T-helper 22 cell (primary cell): ENCODE results near the gene ATF1.
"Not testable (repeated sequence)": the region's sequence is repeated elsewhere in the genome, so short reads cannot be mapped to it uniquely, and the experiment has no call there.

Source experiments
- DNase-seq: peaks from one replicate; pipeline ENCODE4 v3.0.0-alpha.2; 2020; ENCODE audit warnings: low read depth

The ATF1 gene

DNA sequence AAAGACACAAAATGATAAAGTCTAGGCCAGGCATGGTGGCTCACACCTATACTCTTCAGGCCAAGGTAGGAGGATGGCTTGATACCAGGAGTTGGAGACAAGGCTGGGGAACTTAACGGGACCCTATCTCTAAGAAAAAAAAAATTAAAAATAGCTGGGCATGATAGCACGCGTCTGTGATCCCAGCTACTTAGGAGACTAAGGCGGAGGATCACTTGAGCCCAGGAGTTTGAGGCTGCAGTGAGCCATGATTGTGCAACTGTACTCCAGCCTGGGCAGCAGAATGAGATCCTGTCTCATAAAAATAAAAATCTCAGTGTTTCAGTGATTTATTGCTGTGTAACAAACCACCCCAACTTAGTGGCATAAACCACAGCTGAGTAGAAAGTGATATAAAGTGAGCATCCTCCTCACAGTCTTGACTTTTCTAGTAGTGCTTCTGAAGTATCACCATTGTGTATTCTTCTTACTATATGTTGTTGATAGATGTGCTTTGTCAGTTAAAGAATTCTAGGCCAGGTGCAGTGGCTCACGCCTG, 10.6 kb upstream of the ATF1 start:
- DNase-seq, result no peak

DNA sequence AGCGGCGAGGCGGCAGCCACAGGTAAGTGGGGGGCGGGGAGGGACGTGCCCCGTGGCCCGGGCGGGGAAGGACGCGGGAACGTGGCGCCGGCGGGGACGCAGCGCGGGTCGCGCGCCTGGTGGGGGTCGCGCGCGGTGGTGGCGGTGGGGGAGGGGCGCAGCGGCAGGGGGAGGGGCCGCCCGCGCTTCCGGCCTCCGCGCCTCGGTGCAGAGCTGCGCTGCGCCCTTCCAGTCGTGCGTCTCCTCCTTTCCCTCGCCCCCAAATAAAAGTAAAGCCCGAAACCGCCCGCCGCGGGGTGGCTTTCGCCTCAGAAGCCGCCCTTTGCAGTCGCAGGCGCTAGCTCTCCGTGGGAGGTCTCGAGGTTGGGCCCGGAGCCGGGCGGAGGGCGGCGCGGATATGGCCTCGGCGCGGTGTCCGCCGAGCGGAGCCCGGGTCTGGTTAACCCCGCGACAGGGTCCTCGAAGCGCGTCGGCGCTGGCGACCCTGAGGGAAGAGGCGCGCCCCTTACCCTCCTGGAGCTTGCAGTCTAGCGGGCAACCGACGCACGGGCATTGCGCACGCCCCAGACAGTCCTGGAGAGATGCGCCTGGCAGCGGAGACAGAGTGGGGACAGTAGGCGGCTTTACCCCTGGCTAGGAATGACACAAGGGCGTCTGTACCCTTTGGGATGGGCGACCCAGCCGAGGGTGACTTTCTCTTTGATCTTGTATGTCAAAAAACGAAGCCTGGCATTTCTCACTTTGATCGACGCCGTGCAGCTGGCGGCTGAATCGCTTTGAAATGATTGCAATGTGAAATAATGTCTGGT, 589 bp downstream of the ATF1 start:
- DNase-seq, result peak; percentile 21

DNA sequence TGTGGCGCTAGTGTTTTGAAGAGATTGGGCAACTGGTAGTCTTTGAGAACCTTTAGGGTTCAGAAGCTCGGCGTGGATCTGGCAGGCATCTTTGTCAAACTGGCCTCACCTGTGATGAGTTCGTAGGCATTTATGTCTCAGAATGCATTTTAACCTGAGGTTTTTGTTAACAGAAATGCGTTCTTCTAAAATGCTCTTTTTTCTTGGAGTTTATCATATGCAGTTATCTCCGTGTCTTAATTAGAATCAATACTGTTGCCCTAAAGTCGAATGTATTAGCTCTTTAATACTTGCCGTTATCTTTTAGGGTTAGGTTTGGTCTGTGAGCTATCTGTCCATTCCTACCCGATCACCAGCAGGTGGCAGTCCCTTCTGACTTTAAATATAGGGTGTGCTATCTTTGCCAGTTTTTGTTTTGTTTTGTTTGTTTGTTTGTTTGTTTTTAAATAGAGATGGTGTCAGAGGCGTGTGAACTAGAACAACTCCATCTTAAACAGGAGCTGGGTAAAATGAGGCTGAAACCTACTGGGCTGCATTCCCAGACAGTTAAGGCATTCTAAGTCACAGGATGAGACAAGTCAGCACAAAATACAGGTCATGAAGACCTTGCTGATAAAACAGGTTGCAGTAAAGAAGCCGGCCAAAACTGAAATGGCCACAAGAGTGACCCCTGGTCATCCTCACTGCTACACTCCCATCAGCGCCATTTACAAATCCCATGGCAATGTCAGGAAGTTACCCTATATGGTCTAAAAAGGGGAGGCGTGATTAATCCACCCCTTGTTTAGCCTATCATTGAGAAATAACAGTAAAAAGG, 1.4 kb downstream of the ATF1 start:
- peak; percentile 28 for DNase-seq

DNA sequence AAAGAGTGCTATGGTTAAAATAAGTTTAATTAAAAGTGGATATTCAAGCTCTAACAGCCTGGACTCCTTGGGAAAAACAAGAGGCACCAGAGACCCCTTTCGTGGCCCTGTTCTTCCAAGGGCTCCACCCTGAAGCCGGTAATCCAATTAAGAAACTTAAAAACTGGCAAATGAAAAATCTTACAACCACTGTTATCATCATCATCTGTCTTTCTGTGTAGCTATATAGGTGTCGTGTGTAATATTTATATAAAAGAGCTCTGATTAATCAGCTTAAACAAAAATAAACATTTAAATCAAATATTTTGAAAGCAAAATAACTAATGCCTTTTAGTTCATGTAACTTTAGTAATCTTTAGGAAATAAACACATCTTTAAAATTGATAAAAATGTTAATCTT, 4.5 kb downstream of the ATF1 start:
- DNase-seq, result no peak

DNA sequence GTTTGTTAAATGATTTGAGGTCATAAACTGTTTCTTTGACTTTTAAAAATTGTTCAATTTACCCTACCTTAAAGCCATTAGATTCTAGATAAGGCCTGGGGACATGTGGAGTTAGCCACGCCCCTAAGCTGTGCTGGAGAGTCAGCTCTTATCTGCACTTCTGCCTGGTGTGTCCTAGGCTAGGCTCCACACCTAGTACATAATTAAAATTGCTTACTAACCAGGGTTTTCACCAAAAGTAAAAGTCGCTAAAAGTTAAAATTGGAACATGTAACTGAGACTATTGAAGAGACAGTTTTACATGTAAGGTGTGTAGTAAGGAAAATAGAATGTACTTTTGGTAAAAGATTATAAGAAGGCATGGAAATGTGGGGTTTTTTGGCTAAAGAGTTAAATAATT, 4.9 kb downstream of the ATF1 start:
- not testable (repeated sequence) for DNase-seq

DNA sequence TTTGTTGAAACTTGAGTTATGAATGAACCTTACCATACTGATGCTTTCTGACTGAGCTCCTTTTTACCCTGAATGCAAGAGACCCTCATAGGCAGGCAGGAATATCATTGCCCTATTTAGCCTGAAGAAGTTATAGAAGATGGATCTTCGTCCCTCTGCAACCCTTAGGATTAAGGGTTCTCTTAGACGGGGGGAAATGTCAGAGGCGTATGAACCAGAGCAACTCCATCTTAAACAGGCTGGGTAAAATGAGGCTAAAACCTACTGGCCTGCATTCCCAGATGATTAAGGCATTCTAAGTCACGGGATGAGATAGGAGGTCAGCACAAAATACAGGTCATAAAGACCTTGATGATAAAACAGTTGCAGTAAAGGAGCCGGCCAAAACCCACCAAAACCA, 7.5 kb downstream of the ATF1 start:
- DNase-seq, result no peak

DNA sequence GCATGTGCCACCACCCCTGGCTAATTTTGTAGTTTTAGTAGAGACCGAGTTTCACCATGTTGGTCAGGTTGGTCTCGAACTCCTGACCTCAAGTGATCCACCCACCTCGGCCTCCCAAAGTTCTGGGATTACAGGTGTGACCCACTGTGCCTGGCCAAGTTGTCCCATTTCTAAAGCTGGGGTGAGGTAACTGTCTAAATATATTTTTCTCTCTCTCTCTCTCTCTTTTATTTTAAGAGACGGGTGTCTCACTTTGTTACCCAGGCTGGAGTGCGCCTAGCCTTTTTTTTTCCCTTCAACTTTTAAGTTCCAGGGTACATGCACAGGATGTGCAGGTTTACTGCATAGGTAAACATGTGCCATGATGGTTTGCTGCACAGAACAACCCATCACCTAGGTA, 8.6 kb downstream of the ATF1 start:
- DNase-seq, result no peak

DNA sequence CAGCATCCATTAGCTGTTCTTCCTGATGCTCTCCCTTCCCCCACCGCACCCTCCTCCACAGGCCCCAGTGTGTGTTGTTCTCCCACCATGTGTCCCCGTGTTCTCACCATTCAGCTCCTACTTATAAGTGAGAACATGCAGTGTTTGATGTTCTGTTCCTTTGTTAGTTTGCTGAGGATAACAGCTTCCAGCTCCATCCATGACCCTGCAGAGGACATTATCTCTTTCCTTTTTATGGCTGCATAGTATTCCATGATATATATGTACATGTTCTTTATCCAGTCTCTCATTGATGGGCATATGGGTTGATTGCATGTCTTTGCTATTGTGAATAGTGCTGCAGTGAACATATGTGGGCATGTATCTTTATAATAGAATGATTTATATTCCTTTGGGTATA, 9.0 kb downstream of the ATF1 start:
- no peak for DNase-seq

DNA sequence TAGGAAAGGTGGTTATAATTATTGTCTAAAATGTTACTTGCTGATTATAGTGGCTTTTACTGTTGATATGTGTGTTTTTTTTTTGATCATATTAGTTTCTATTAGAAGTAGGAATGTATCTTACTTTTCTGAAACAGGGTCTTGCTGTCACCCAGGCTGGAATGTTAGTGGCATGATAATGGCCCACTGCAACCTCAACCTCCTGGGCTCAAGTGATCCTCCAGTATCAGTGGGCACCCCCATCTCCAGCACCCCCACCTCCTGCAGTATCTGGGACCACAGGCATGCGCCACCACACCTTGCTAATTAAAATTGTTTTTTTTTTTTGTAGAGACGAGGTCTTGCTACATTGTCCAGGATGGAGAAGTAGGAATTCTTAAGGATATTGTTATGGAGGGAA, 11.3 kb downstream of the ATF1 start:
- no peak for DNase-seq

DNA sequence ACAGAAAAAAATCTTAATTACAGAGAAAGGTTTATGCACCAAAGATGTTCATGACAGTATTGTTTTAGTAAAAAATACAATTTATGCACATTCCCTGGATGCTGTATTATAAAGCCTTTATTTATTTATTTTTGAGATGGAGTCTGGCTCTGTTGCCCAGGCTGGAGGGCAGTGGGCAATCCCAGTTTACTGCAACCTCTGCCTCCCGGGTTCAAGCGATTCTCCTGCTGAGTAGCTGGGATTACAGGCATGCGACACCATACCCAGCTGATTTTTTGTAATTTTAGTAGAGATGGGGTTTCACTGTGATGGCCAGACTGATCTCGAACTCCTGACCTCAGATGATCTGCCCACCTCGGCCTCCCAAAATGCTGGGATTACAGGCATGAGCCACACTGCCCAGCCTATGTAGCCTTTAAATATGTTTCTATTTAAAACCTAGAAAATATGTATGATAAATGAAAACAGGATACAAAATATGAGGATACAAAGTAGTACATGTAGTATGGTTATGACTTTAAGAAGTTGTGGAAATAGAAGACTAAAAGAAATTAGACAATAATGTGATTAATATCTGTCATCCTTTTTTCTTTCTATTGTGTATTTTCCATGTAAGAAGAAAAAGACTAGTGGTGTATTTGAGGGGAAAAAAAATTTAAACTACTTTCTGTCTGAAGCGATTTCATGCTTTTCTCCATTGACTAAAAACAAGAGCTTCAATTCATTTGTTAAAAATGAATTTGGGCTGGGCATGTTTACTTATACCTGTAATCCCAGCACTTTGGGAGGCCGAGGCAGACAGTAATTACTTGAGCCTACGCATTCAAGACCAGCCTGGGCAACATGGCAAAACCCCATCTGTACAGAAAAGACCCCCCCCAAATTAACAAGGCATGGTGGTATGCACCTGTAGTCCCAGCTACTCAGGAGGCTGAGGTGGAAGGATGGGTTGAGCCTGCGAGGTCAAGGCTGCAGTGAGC, 13.1 kb downstream of the ATF1 start:
- DNase-seq, result no peak

DNA sequence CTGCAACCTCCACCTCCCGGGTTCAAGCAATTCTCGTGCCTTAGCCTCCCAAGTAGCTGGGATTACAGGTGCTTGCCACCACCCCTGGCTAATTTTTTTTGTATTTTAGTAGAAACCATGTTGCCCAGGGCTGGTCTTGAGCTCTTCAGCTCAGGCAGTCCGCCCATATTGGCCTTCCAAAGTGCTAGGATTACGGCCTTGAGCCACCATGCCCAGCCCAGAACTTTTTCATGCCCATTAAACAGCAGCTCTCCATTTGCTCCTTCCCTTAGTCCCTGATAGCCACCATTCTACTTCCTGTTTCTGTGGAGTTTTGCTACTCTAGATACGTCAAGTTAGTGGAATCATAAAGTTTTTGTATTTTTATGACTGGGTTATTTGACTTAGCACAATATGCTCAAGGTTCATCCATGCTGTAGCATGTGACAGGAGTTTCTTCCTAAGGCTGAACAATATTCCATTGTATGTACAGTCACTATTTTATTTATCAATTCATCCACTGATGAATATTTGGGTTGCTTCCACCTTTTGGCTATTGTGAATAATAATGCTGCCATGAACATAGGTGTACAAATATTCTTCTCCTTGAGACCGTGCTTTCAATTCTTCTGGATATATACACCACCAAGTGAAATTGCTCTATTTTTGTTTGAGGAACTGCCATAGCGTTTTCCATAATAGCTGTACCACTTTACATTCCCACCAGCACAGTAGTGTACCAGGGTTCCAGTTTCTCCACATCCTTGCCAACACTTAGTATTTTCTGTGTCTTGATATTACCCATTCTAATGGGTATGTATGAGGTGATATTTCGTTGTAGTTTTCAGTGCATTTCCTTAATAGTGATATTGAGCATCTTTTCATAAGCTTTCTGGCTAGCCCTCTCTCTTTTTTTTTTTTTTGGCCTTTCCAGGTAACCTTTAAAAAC, 15.0 kb downstream of the ATF1 start:
- no peak for DNase-seq

DNA sequence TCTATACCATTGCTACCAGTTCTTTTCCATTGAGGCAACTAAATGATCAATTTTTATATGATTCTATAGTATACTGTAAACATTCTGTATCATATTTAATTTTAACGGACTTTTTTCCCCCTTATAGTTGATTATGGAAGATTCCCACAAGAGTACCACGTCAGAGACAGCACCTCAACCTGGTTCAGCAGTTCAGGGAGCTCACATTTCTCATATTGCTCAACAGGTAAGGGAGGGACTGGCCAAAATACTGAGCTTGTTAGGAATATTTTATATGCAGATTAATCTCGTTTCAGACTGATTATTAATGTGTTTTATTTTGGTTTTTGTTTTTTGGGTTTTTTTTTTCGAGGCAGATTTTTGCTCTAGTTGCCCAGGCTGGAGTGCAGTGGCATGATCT, 16.1 kb downstream of the ATF1 start:
- DNase-seq, result no peak

DNA sequence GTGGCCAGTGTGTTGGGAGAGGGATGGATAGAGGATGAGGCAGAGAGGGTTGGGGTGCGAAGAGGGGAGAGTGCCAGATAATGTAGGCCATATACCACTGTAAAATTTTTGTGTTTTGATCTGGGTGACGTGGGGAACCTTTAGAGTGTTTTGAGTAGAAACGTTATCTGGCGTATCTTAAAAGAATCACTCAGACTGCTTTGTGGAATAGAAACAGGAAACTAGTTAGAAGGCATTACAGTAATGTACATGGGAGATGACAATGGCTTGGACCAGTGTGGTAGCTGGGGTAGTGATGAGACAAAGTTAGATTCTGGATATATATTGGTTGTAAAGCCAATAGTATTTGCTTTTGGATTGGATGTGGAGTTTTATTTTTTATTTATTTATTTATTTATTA, 20.6 kb downstream of the ATF1 start:
- no peak for DNase-seq

DNA sequence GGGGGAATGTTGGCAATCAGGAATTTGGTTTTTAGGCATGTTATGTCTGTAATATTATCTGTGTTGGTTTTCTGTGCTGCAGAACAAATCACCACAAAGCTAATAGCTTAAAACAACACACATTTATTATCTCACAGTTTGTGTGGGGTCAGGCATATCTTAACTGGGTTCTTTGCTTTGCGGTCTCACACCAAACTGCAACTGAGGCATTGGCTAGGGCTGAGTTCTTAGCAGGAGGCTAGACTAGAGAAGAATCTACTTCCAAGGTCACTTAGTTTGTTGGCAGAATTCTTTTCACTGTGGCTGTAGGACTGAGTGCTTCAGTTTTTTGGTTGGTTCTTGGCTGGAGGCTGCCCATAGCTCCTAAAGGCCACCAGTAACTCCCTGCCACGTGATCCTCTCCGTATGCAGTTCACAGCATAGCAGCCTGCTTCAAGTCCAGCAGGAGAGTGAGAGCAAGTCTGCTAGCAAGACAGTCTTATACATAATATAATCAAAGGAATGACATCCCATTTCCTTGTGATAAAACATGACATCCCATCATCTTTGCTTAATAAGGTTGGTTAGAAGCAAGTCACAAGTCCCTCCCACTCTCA, 21.6 kb downstream of the ATF1 start:
- no peak for DNase-seq

DNA sequence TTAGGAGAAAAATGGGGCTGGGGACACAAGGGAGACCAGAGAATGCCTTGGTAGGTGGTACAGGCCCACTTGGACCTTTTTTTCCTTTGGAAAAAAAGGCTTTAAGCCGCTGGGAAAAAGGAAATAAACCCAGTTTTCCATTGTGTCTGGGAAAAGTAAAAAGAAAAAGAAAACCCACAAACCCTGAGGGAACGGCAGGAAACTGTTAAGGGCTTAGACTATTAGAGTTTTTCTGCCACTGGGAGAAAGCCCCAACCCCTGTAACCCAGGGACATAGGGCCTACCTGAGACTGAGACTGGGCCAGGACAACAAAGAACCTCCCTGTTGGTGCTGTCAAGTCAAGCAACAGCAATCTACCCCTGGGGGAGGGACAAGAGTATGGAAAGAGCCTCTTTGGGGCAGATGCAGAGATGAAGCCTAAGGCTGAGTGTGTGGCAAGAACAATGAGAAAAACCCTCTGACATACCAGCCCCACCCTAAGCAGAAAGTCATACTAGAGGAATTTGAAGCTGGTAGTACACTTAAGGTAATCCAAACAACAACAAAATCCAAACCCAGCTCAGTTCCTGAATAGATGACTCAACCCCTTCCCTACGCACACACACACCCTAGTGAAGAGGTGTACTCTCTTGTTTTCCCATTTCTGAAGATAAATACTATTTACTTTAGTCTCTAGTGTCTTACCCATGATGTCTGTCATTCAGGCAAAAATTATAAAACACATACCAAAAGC, 22.8 kb downstream of the ATF1 start:
- no peak for DNase-seq

DNA sequence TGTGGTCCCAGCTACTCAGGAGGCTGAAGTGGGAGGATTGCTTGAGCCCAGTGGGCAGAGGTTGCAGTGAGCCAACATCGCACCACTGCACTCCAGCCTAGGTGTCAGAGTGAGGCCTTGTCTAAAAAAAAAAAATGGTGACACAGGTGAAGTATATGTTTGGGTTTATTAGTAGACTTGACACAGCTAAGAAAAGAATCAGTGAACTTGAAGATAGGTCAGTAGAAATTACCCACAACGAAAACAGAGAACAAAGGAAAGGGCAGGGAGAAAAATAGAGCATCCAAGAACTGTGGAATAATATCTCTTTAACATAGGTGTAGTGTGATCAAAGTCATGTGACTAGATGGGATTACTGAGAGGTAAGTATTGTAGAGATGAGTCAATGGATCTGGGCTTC, 23.7 kb downstream of the ATF1 start:
- DNase-seq, result no peak

DNA sequence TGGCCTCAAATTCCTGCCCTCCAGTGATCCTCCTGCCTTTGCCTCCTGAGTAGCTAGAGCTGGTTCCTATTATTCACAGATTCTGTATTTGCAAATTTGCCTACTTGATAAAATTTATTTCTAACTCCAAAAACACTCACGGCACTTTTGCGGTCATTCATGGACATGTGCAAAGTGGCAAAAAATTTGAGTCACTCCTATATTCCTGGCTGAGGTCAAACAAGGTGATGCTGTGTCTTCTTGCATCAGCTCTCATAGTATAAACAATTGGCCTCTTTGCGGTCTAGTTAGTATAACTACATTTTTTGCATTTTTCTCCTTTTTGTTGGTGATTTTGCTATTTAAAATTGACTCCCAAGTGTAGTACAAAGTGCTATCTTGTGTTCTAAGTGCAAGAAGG, 24.7 kb downstream of the ATF1 start:
- DNase-seq, result no peak

DNA sequence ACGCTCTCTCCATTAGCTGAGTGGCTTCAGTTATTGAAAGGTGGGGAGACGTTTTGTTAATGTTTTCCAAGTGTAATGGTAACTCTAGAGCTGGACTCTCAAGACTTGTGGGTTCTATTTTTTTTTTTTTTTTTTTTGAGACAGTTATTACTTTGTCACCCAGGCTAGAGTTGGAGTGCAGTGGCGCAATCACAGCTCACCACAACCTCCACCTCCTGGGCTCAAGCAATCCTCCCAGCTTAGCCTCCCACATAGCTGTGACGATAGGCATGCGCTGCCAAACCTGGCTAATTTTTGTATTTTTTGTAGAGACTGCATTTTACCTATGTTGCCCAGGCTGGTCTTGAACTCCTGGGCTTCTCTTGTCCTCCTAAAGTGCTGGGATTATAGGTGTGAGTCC, 26.2 kb downstream of the ATF1 start:
- DNase-seq, result no peak

DNA sequence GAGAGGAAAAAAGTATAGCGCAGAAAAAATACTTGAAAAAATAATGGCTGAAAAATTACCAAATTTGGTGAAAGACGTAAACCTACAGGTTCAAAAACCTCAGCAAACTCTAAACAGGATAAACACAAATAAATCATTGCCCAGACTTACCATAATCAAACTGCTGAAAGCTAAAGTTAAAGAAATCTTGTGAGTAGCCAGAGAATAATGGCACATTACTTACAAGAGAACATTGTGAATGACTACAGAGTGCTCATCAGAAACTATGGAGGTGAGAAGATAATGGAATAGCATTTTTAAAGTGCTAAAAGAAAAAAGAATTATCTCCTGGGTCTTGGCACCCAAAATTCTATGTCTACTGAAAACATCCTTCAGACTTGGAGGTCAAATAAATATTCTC, 36.0 kb downstream of the ATF1 start:
- DNase-seq, result no peak
